Endothelial cell (in vitro differentiated cells): ENCODE data around the gene LCLAT1. TPM values are rescaled to one million over a fixed set of nuclear protein-coding genes. Genes with fewer than 3 reads are reported as not detected.

Experiments used
- DNase-seq: peaks from one replicate; pipeline ENCODE4 v3.0.0; 2021; ENCODE audit warnings: low spot score
- H3K27ac Mint-ChIP-seq: one replicate; pipeline ENCODE4 v1.8.0; 2021; ENCODE audit warnings: mixed read lengths, inconsistent platforms; ENCODE audit not compliant: unreplicated experiment
- H3K27me3 Mint-ChIP-seq: one replicate; pipeline ENCODE4 v1.8.0; 2021; ENCODE audit warnings: mild to moderate bottlenecking, moderate library complexity, mixed read lengths, inconsistent platforms; ENCODE audit not compliant: unreplicated experiment
- H3K36me3 Mint-ChIP-seq: one replicate; pipeline ENCODE4 v1.8.0; 2021; ENCODE audit warnings: mild to moderate bottlenecking, low read depth, mixed read lengths, inconsistent platforms; ENCODE audit not compliant: unreplicated experiment
- H3K4me1 Mint-ChIP-seq: one replicate; pipeline ENCODE4 v1.8.0; 2021; ENCODE audit warnings: mild to moderate bottlenecking, mixed read lengths, inconsistent platforms; ENCODE audit not compliant: unreplicated experiment
- H3K4me3 Mint-ChIP-seq: one replicate; pipeline ENCODE4 v1.8.0; 2021; ENCODE audit warnings: mild to moderate bottlenecking, mixed read lengths, inconsistent platforms; ENCODE audit not compliant: unreplicated experiment
- H3K9me3 Mint-ChIP-seq: one replicate; pipeline ENCODE4 v1.8.0; 2021; ENCODE audit warnings: mixed read lengths, inconsistent platforms; ENCODE audit not compliant: unreplicated experiment
- CTCF ChIP-seq: fragments of 200-600 bp; sonication (generic); IDR thresholded peaks from one replicate; pipeline ENCODE4 v1.5.0; 2021; ENCODE audit warnings: antibody characterized with exemption; ENCODE audit not compliant: unreplicated experiment
- total RNA-seq: library from RNA; stranded (reverse); fragmentation: NEBNext Ultra II Directional; extraction: Animal tissue kit (Norgen Biotek cat#: 25700); gene quantifications from one replicate; pipeline ENCODE4 v1.2.1, GENCODE V29; 2021; ENCODE audit not compliant: unreplicated experiment

The LCLAT1 gene
- total RNA-seq, 1 donor from 2014 or later: 20.9 TPM

DNA sequence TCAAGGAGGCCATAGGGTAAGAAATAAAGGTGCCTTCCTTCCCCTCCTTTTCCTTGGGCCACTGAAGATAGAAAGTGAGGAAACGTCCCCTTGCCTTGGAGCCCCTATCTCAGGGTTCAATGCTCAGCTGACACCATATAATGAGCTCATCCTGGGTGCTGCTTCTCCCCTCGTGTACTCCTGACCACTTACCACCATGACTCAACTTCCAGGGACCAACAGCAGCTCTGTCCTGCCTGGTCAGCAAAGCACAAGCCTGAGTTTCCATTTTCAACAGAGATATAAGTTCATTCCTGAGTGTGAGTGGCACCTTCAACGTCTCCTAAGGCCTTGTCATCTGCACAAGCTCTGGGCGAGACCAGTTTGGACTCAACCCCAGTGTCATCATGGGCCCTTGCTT is 209.0 kb downstream of the LCLAT1 start:
- H3K27me3 Mint-ChIP-seq: peaks cover 1% of the 10 kb centered on the region
- peaks cover 3% of the 10 kb centered on the region for H3K9me3 Mint-ChIP-seq
- no peak for DNase-seq
- peak overlapping the region; percentile 18 for H3K27ac Mint-ChIP-seq
- no peaks in the 10 kb centered on the region for H3K36me3 Mint-ChIP-seq
- no peak overlapping the region for H3K4me3 Mint-ChIP-seq
- TF ChIP-seq CTCF: no peak
- no peaks in the 10 kb centered on the region for H3K4me1 Mint-ChIP-seq

DNA sequence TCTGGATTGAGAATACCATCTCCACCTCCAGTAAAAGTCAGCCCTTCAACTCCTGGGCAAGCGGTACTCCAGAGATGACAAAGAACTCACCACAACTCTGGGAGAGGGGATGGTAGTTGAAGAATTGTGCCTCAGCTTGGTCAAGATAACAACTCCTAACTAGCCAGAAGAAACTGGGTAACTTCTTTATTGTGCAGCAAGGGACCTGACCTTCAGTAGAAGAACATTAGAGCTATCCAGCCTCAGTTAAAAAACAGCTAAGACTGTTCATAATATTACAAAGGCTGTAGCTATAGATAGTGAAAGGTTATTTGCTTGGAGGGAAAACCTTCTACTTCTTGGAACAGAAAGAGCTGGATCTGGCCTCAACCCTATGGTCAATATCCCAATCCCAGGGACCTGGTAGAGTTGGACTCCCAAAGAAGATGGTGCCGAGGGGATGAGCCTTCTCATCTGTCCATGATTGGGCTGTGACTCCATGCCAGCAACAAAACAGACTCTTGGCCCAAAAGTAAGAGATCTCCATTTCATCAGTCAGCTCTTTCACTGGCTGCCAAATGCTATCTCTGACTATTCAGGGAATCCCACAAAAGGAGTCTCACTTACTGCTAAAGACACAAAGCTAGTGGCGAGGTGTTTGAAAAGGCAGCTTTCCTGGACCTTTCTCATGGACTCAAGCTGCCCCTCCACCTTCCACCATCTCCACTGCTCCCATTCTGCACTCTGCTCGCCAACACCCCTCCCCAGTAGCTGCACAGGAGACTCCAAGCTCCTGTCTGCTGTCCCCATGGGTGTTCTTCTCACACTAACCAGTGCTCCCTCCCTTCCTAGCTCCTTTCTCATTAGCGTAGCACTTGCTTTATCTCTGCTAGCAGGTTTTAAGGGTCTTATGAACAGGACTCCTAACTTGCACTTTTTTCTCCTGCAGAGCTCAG is 214.4 kb downstream of the LCLAT1 start:
- Mint-ChIP-seq H3K4me1 (no peaks in the 10 kb centered on the region), H3K27ac (no peak overlapping the region), H3K4me3 (no peak overlapping the region), H3K9me3 (peaks cover 3% of the 10 kb centered on the region), H3K36me3 (no peaks in the 10 kb centered on the region), H3K27me3 (peaks cover 1% of the 10 kb centered on the region)
- no peak for TF ChIP-seq CTCF
- no peak for DNase-seq

GRCh38 chr2:30662268-30663131 is 215.5 kb downstream of the LCLAT1 start:
- no peak for TF ChIP-seq CTCF
- Mint-ChIP-seq H3K9me3 (peaks cover 1% of the 10 kb centered on the region), H3K27me3 (no peaks in the 10 kb centered on the region), H3K27ac (no peak overlapping the region), H3K36me3 (no peaks in the 10 kb centered on the region), H3K4me3 (no peak overlapping the region), H3K4me1 (no peaks in the 10 kb centered on the region)
- no peak for DNase-seq

- no peaks in the 10 kb centered on the region for H3K27me3 Mint-ChIP-seq
- H3K36me3 Mint-ChIP-seq: no peaks in the 10 kb centered on the region
- H3K4me3 Mint-ChIP-seq: no peak overlapping the region
- no peak for TF ChIP-seq CTCF
- no peak overlapping the region for H3K27ac Mint-ChIP-seq
- no peaks in the 10 kb centered on the region for H3K9me3 Mint-ChIP-seq
- no peak for DNase-seq
- H3K4me1 Mint-ChIP-seq: no peaks in the 10 kb centered on the region
These were observed 216.3 kb downstream of the LCLAT1 start for GRCh38 chr2:30663321-30663720.
